Upper lobe of left lung (tissue), 6 donors: ENCODE results near the gene PTPRK. TPM values are rescaled to one million over a fixed set of nuclear protein-coding genes. Genes with fewer than 3 reads are reported as not detected.

Experiments used
- ATAC-seq, 2 donors: fragments of 200-7000 bp; cut with Tn5 transposase; one replicate each; pipeline ENCODE4 v1.9.1; 2022; ENCODE audit warnings: mild to moderate bottlenecking in 2 of 2, moderate library complexity in 2 of 2; ENCODE audit not compliant: low FRiP score in 2 of 2
- DNase-seq, 2 donors: peaks; one replicate each; pipeline ENCODE4 v3.0.0-alpha.2; 2019 to 2020
- H3K27ac ChIP-seq, 4 donors: fragments of 200-600 bp; sonication (generic); one replicate each; pipeline ENCODE4 v1.5.1; 2016 to 2019
- H3K27me3 ChIP-seq, 4 donors: fragments of 200-600 bp; sonication (generic); one replicate each; pipeline ENCODE4 v1.5.1; 2017 to 2019
- H3K36me3 ChIP-seq, 4 donors: fragments of 200-600 bp; sonication (generic); one replicate each; pipeline ENCODE4 v1.5.1; 2016 to 2019
- H3K4me1 ChIP-seq, 4 donors: fragments of 200-600 bp; sonication (generic); one replicate each; pipeline ENCODE4 v1.5.1; 2018 to 2019
- H3K4me3 ChIP-seq, 4 donors: fragments of 200-600 bp; sonication (generic); one replicate each; pipeline ENCODE4 v1.5.1; 2017 to 2019; ENCODE audit warnings: mild to moderate bottlenecking in 2 of 4, moderate library complexity in 1 of 4
- H3K9me3 ChIP-seq, 4 donors: fragments of 200-600 bp; sonication (generic); one replicate each; pipeline ENCODE4 v1.5.1; 2018 to 2019
- CTCF ChIP-seq, 6 experiments: fragments of 450-650 bp in 4 of 6; fragments of 200-600 bp in 2 of 6; sonication (generic) in 2 of 6; IDR thresholded peaks; one replicate each; pipeline ENCODE4 v1.5.1; 2016 to 2019; ENCODE audit warnings: antibody characterized with exemption in 6 of 6
- EP300 ChIP-seq, 4 donors: sonication (generic); formaldehyde crosslinking; IDR thresholded peaks; one replicate each; pipeline ENCODE4 v1.5.1; 2017; ENCODE audit warnings: antibody characterized with exemption in 4 of 4, control low read depth in 2 of 4
- POLR2A ChIP-seq, 4 donors: fragments of 450-650 bp; IDR thresholded peaks; one replicate each; pipeline ENCODE4 v1.5.1; 2016 to 2017; ENCODE audit warnings: antibody characterized with exemption in 4 of 4, mild to moderate bottlenecking in 2 of 4
- POLR2AphosphoS5 ChIP-seq, 2 donors: sonication (generic); formaldehyde crosslinking; IDR thresholded peaks; one replicate each; pipeline ENCODE4 v1.5.1; 2017; ENCODE audit warnings: antibody characterized with exemption in 2 of 2
- WGBS, 2 donors: methylation state at CpG; one replicate each; pipeline ENCODE4 v1.1.5; 2017 to 2018; 5-methylcytosine and 5-hydroxymethylcytosine counted together
- total RNA-seq, 6 donors: library from RNA; depleted of rRNA in 4 of 6; stranded (reverse); fragments of >200 nt in 4 of 6; gene quantifications; one replicate each; pipeline versions ENCODE4 v1.1.0 to v1.2.1, GENCODE V29; 2016 to 2021
- donor health status: DM: no; HTN: no; CAD: no; lungs with moderate emphysema.
- donor health status: DM: no; HTN: yes; CAD: no; lungs with severe emphysema.

Gene PTPRK
- total RNA-seq, 6 donors from 2014 or later: 42.7 to 97.4 (median 65.2) TPM

DNA sequence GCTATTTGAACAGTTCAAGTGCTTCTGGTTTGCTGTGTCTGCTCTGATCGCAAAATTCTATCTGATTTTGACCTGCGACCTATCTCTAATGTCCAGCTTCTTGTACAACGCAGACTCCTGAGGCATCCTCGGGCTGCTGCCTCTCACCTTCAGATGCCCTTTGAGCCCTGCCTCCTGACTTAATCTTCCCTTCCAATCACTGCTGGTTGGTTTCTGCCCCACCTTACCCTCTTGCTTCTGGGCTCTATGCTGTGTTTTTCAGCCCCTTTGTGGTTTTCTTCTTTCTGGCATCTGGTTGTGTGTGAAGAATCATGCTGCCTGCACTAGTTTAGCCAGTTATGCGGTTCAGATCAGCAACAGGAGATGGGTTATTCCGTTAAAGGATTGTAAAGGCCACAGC, 488.4 kb downstream of the PTPRK start:
- ATAC-seq (no peak), DNase-seq (no peak)
- 86 to 88% methylated on average over 6 of the region's 6 CpGs for WGBS, 2 donors
- TF ChIP-seq POLR2A (IDR thresholded peaks at IDR 0.05): no peak
- no peak for TF ChIP-seq POLR2AphosphoS5 (IDR thresholded peaks at IDR 0.05)
- no peaks in the 10 kb centered on the region for H3K27me3 ChIP-seq
- peaks cover 0 to 4% (median 0%) of the 10 kb centered on the region in 4 donors for H3K36me3 ChIP-seq
- no peak overlapping the region for H3K4me3 ChIP-seq
- H3K27ac ChIP-seq: no peak overlapping the region
- no peaks in the 10 kb centered on the region for H3K9me3 ChIP-seq
- no peaks in the 10 kb centered on the region for H3K4me1 ChIP-seq

DNA sequence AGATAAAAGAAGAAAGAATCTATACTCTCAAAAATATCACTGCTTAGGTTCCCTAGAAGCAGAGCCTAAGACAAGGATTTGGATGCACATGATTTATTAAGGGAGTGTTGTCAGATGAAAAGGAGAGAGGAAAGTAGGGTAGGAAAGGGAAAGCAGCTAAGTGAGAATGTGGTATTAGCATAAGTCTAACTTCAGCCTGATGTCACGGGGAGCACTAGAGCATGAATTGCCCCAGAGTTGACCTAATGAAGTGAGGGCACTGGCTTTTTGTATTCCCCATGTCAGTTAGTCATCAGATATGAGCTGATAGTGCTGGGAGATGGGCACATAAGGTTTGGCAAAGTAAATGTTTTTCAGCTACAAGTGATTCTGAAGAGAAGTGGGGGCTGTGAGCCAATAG, 490.6 kb downstream of the PTPRK start:
- DNase-seq (no peak), ATAC-seq (no peak)
- H3K9me3 ChIP-seq: no peaks in the 10 kb centered on the region
- H3K4me3 ChIP-seq: no peak overlapping the region
- no peak for TF ChIP-seq CTCF (IDR thresholded peaks at IDR 0.05)
- TF ChIP-seq POLR2A (IDR thresholded peaks at IDR 0.05): no peak
- TF ChIP-seq EP300 (IDR thresholded peaks at IDR 0.05): no peak
- no peak for TF ChIP-seq POLR2AphosphoS5 (IDR thresholded peaks at IDR 0.05)
- H3K27ac ChIP-seq: no peak overlapping the region
- no peaks in the 10 kb centered on the region for H3K4me1 ChIP-seq
- H3K27me3 ChIP-seq: no peaks in the 10 kb centered on the region
- peaks cover 0 to 4% (median 0%) of the 10 kb centered on the region in 4 donors for H3K36me3 ChIP-seq
- WGBS, 2 donors: 61 to 90% methylated on average over 1 of the region's 1 CpG

DNA sequence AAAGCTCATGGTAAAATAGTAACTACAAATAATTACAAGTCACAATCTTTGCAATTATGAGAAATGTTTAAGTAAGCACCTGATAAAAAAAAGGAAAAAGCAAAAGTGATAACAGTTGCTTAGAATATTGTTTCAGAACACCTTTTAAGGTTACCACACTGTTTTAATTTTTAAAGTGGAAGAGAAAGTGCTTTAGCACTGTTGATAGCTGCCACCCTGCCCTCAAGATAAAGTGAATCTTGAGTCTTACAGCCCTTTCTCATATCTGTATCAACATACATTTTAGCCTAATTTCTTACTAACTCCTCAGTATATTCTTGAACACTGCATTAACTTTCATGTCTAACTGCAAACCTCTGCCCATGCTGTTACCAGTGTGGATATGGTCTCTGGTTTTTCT, 492.2 kb downstream of the PTPRK start:
- Histone ChIP-seq H3K4me3 (no peak overlapping the region), H3K27ac (no peak overlapping the region), H3K9me3 (no peaks in the 10 kb centered on the region), H3K36me3 (peaks cover 0 to 4% (median 0%) of the 10 kb centered on the region in 4 donors), H3K4me1 (no peaks in the 10 kb centered on the region), H3K27me3 (no peaks in the 10 kb centered on the region)
- no peak for DNase-seq
- TF ChIP-seq POLR2A (IDR thresholded peaks at IDR 0.05): no peak
- TF ChIP-seq EP300 (IDR thresholded peaks at IDR 0.05): no peak
- no peak for TF ChIP-seq CTCF (IDR thresholded peaks at IDR 0.05)
- TF ChIP-seq POLR2AphosphoS5 (IDR thresholded peaks at IDR 0.05): no peak
- ATAC-seq: no peak

- Histone ChIP-seq H3K9me3 (no peaks in the 10 kb centered on the region), H3K27ac (no peak overlapping the region), H3K4me3 (no peak overlapping the region), H3K27me3 (no peaks in the 10 kb centered on the region), H3K4me1 (no peaks in the 10 kb centered on the region), H3K36me3 (no peaks in the 10 kb centered on the region)
- TF ChIP-seq CTCF (IDR thresholded peaks at IDR 0.05): no peak
- no peak for TF ChIP-seq POLR2A (IDR thresholded peaks at IDR 0.05)
- no peak for TF ChIP-seq EP300 (IDR thresholded peaks at IDR 0.05)
- no peak for TF ChIP-seq POLR2AphosphoS5 (IDR thresholded peaks at IDR 0.05)
- ATAC-seq (no peak), DNase-seq (no peak)
- 76 to 89% methylated on average over 1 of the region's 1 CpG for WGBS, 2 donors
These were observed 494.9 kb downstream of the PTPRK start for GRCh38 chr6:128025478-128025877.

GRCh38 chr6:128024969-128025368, 495.4 kb downstream of the PTPRK start:
- TF ChIP-seq CTCF (IDR thresholded peaks at IDR 0.05) (no peak), EP300 (IDR thresholded peaks at IDR 0.05) (no peak), POLR2AphosphoS5 (IDR thresholded peaks at IDR 0.05) (no peak), POLR2A (IDR thresholded peaks at IDR 0.05) (no peak)
- 85 to 94% methylated on average over 1 of the region's 1 CpG for WGBS, 2 donors
- no peaks in the 10 kb centered on the region for H3K27me3 ChIP-seq
- H3K4me1 ChIP-seq: no peaks in the 10 kb centered on the region
- DNase-seq (no peak), ATAC-seq (no peak)
- H3K36me3 ChIP-seq: no peaks in the 10 kb centered on the region
- H3K4me3 ChIP-seq: no peak overlapping the region
- no peaks in the 10 kb centered on the region for H3K9me3 ChIP-seq
- H3K27ac ChIP-seq: no peak overlapping the region
